ENCODE results near the gene UNC5B.

UNC5B gene

GRCh38 chr10:71330789-71331404 lies 118.5 kb downstream of the UNC5B start:
- no peak for DNase-seq

DNA sequence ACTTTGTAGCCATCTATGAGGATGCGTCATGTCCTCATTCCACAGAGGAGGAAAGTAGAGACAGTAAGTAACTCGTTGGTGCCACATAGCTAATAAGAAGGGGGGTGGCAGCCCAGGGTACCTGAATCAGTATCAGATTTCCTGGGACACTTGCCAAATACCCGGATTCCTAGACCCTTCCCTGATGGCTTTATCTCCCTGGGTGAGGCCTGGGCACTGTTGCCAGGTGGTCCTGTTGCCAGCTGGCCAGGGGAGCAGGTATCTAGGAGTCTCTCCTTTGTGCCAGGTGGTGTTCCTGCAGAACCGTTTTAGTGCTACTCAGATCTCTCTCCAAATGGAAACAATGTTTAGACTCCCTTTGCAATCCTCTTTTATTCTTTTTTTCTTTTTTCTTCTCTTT lies 119.4 kb downstream of the UNC5B start:
- no peak for DNase-seq

- DNase-seq, result no peak
These were observed 120.1 kb downstream of the UNC5B start for GRCh38 chr10:71332466-71332865.

DNA sequence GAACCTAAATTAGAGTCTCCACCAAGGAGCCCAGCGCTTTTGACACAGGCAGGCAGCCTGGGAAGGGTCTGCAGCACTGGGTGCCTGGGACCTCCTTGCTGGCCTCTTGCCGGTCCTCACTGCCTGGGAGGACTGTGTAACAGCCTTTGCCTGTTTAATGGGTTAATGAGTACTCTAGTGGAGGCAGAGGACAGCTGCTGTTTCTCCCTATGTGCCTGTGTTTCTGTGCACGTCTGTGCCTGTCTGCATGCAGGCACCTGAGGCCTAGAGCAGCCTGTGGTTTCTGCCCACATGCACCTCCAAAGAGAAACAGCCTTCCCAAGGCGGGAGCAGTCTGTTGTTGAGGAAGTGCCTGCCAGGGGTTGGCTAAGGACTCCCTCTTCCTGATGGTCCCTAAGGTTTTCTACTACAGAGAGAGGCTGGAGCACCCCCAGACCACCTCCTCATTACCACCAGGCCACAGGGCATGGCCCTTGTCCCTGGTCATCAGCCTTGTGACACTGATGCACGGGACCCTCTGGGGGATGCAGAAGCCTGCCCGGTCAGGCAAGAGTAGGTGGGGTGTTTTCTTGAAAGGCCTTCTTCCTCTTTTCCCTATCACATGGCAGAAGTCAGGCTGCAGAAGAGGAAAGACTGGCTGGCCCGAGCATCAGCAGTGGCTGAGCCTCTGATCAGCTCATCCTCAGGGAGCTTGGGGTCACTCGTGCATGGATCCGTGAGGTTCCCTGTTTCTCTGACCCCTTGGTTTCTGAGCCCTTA lies 120.9 kb downstream of the UNC5B start:
- no peak for DNase-seq

DNA sequence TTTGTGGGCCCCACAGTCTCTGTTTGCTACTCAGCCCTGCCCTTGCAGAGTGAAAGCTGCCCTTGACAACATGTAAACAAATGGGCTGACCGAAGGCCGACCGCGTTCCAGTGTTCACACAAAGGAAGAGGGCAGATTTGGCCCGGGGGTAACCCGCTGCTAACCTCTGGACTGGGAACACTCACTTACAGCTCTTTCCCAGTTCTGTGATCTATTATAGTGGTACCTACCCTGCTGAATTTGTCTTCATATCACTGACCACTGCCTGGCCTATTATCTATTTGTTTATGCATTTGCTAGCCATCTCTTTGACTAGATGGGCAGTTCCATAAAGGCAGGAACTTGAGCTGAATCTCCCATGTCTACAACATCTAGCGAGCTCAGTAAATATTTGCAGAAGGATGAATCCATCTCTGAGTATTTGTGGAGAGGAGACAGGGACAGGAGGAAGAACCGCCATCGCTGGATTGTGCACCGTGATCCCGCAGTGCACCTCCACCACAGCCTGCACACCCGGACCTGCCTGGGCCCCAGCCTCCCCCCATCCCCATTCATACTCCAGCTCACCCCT lies 121.9 kb downstream of the UNC5B start:
- no peak for DNase-seq

DNA sequence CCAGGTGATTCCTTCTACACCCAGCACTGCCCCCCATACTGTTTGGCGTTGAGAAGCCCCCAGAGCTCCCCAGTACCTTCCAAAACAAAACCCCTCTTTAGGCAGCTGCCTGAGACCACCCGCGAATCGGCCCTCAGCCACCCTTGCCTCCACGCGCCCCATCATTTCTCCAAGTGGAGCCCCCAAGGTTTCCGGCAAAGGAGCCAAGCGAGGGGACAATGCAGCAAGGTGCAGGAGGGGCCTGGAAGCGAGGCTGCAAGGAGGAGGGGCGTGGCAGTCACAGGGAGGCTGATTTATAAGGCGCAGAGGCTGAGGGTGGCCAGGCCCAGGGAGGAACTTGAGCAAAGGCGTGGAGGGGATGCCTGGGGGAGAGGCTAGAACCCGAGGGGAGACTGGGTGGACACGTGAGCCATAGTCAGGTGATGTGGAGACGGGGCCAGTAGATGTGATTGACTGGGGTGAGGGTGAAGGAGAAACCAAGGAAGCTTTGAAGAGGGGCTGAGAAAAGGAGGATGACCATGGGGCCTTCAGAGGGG lies 122.9 kb downstream of the UNC5B start:
- no peak for DNase-seq

- DNase-seq, result no peak
These were observed 124.3 kb downstream of the UNC5B start for GRCh38 chr10:71336632-71337031.

DNA sequence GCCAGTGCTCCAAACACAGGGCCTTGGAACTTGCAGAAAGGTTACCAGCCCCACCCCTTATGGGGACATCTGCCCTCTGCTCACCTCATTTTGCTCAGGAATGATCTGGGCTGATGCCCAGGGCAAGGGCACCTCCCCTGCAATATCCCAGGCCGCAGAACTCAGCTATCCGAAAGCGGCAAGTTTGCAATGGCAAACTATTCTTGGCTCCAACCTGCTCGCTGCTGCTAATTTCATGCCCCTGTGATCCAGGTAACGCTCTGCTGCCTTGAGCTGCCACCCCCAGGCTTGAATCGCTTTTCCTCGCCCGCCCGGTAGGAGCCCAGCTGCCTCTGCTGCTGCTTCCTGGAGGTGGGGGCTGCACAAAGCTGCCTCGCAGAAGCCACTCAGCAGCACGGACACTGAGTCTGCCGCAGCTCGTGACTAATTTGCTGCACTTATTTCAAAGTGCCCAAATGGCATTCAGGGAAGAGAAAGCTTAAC lies 124.9 kb downstream of the UNC5B start:
- no peak for DNase-seq

GRCh38 chr10:71338728-71339495 lies 126.5 kb downstream of the UNC5B start:
- DNase-seq, result no peak

DNA sequence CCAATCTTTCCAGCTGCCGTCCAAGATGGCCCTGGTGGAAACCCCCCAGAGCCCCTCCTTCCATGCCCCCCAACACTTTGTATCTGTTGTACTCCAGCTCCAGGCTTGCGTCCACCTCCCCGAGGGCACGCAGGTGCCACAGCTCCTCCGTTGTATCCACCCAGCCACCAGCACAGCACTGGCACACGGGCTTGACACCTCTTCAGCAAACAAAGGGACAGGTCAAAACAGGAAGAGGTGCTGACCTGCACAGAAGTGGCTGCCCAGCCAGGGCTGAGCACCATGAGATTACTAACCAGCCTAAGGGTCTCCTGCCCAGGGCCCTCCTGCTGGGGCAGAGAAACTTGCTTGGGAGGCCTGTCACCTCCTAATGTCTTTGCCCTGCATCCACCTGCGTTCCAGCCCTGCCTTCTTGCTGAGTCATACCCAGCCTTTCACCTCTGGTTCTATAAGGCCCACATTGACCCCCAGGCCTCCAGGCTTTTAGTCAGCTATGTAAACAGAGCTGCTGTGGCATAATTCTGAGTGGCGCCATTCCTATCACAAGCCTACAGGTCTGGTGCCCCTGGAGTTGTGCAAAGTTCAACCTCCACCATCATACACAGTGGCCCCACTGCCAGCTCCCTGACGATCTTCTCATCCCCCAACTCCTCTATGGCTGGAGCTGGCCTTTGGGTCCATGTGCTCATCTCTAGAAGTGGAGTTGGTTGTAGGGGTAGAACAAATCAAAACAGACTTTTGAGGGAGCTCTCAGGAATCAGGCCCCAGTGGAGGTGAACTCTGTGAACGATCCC lies 127.6 kb downstream of the UNC5B start:
- DNase-seq, result no peak

GRCh38 chr10:71342573-71343391 lies 130.4 kb downstream of the UNC5B start:
- DNase-seq, result no peak

DNA sequence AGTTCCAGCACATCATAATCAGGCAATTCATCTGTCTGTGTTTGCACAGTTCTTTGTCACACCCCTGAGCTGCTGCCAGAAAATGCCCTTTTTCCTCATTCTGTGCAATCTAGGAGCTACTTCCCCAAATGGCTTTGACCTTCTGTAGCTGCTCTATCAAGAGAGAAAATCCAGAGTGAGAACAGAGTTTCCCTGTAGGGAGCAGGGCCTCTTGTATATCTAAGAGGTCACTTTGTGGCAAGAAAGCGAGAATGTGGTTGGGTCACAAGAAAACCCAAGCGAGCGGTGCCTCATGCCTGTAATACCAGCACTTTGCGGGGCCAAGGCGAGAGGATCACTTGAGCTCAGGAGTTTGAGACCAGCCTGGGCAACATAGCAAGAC lies 131.0 kb downstream of the UNC5B start:
- DNase-seq, result no peak

GRCh38 chr10:71344154-71344925 lies 132.0 kb downstream of the UNC5B start:
- no peak for DNase-seq

DNA sequence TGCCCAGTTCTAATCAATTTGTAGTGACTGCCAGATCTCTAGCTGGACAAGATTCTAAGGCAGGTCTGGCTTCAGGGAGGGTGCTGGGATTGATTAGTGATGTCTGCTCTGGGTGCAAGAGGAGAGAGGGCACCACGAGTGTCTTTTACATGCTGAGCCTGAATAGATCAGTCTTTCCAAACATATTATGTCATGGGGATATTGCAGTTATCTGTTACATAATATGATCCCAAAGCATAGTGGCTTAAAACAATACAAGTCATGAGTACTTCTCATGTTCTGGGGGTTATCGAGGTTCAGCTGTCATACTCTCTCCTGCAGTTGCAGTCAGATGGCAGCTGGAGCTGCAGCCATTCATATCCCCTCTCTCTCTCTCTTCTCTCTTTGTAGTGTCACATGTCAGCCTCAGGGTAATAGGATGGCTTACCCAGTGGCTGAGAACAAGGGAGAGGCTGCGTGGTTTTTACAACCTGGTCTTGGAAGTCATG lies 132.7 kb downstream of the UNC5B start:
- no peak for DNase-seq

- DNase-seq, result no peak
These were observed 133.3 kb downstream of the UNC5B start for GRCh38 chr10:71345694-71346093.

DNA sequence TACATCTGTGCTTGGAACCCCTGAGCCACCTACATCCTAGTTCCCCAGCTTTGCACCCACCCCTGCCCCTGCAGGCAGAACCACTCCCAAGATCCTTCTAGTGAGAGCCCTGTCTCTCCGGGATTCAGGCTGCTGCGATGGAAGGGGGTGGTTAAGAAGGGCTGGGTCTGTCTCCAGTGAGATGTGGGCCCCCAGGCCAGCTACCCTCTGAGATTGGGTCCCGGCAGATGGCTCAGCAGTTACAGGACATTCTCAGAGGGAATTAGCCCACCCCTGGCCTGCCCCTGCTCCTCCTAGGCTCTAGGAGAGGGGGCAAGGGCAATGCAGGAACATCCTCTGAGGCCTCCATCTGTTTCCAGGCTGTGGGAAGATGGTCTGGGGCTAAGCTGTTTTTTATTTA lies 134.4 kb downstream of the UNC5B start:
- DNase-seq, result no peak

DNA sequence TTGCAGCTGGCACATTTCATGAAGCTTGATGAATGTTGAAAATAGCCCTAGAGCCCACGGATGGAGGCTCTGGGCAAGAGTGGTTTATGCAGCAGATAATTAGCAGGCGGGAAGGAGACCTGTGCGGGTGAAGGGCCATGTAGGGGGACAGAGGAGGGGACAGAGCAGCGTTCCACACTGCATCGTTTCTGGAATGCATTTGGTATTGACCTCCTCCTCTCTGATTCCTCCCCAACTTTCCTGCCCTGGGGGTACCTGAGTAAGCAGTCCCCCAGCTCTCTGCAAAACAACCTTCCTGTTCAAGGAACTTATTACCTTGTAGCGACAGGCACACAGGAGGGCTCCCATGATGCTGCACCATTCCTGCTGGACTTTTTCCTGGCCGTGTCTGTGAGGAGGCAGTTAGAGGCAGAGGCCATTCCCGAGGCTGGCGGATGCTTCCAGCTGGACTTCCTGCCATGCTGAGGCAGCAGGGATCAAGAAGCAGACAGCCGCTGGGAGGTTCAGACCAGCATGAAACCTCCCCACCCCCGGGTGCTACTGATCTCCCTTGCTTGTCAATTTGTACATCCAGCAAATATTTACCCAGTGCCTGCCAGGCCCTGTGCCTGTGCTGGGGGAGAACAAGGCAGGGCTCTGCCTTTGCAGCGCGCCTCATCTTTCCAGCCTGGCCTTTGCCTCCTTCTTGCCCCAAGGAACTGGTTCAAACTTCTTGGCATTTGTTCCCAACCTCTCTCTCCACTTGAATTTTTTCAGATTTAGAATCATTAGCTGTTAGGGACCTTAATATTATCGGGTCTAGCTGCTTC lies 135.4 kb downstream of the UNC5B start:
- no peak for DNase-seq

GRCh38 chr10:71348850-71349249 lies 136.5 kb downstream of the UNC5B start:
- DNase-seq, result no peak

DNA sequence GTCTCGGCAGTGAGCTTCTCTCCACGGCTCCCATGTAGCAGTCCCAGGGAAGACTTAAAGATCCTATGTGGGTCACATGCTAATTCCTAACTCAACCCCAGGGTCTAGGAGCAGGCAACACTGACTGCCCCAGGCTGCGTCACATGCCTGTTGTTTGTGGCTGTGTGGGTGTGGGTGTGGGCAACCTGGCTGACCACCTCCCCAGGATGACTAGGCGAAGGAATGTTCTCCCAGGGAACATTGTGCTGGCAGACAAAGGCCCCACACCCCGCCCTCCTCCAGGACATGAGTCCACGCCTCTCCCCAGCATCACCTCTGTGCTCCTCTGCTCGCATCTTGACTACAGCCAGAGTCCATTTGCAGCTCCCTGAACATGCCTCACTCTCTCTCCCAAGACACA lies 137.0 kb downstream of the UNC5B start:
- no peak for DNase-seq

DNA sequence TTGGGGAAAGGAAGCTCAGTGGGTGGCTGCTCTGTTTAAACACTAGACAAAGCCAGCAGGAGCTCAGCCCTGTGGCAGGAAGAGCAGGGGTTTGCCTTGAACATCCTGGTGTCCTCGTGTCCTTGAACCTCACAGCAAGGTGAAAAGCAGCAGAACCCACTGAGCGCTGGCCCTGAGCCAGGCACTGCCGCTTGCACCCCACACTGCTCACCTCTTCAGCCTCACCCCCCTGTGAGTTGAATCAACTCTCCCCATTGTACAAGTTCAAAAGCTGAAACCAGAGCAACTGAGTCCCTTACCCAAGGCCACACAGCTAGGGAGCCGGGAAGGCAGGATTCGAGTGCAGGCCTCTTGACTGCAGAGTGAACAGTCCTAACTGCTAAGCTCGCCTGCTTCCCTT lies 138.7 kb downstream of the UNC5B start:
- no peak for DNase-seq
